Left hindlimb (tissue), 1 donor: Measurements from ENCODE around the gene GPR142.

ENCODE experiments used
- DNase-seq: peaks from one replicate; pipeline ENCODE4 v3.0.0-alpha.2; 2018

Gene GPR142, protein sequence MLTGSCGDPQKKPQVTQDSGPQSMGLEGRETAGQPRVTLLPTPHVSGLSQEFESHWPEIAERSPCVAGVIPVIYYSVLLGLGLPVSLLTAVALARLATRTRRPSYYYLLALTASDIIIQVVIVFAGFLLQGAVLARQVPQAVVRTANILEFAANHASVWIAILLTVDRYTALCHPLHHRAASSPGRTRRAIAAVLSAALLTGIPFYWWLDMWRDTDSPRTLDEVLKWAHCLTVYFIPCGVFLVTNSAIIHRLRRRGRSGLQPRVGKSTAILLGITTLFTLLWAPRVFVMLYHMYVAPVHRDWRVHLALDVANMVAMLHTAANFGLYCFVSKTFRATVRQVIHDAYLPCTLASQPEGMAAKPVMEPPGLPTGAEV

DNA sequence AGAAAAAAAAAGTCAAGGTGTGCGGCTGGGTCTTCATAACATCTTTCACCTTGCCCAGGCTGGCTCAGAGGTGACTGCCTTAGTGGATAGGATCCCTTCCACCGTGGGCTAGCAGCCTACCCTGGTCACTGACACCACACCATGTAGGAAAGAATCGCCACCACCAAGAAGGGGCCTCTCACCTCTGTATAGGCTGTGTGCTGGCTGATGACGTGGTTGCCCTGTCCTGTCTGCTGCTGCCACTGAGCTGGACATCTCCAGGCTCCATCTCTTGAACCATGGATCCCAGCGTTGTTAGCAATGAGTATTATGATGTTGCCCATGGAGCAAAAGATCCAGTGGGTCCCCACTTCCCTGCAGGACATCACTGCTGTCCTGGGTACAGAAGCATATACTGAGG lies at the start of gene GPR142:
Gene GPR142 (plus strand): TSS at position 301 of the 400 bp plus-strand sequence. CDS start 2,035 bp downstream, outside the sequence.
- DNase-seq: no peak

DNA sequence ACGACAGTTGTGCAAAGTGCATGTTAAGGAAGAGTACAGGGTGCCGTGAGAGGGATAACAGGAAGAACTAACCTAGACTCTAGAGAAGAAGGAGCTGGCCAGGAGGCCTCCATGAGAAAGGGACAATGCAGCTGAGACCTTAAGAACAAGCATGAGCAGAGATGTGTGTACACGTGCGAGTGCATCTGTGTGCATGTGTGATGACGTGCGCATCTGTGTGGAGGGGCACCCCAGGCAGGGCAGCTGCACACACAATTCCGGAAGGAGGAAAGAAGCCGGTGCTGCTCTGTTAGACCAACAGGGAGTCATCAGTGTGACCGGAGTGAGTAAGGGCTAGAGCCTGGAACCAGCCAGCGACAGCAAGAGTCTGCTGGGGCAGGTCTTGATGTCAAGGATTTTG lies 48.9 kb upstream of the GPR142 start:
- DNase-seq: no peak

DNA sequence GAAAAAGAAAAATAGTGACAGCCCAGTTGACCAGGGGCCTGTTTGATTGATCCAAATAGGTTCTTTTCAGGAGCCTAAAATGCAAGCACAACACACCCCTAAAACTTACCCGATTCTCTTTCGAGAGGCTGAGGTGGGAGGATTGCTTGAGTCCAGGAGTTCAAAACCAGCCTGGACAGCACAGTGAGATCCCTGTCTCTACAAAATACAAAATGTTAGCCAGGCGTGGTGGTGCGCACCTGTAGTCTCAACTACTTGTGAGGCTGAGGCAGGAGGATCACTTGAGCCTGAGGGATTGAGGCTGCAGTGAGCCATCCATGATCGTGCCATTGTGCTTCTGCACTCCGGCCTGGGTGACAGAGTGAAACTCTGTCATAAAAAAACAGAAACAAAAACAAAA lies 42.8 kb upstream of the GPR142 start:
- no peak for DNase-seq

DNA sequence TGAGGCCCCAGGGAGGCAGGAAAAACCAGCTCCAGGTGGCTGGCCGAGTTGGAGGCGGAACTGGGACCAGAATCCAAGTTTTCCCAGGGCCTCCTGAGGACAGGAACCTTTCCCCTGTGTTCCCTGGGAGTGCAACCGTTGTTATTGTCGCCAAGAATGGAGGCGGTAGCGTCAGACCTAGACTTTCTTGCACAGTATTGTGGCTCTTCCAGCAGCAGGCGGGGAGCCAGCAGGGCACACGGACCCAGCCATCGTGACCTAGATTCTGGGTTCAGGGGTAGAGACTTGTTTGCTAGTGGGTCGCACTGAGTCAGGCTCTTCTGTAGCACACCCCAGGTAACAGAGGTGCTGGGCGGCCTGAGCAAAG lies 41.9 kb upstream of the GPR142 start:
- no peak for DNase-seq

DNA sequence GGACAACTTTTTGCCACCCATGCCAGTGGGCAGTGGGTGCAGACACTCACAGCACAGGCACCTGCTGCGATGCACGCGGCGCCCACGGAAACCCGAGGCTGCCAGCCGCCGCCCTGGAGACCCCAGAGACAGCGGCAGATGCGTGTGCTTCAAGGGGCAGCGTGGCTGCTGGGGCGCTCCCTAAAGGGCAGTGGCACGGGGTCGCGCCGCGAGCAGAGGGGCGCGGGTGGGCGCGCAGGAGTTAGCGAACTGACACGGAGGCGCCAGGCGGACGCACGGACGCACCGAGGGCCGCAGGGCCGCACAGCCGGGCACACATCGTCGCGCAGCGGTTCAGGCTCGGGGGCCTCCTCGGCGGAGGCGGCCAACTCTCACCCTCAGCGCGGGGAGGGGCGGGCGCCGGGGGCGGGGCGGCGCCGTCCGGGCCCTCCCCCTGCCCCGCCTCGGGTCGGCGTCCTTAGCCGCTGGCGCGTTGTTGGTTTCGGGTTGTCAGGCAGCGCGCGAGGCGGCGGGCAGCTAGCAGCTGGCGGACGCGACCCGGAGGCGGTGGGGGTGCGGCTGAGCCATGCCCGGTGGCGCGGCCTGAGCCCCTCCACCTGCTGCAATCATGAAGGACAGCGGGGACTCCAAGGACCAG lies 41.4 kb upstream of the GPR142 start, which contains the start of gene KIF19:
Gene KIF19 (plus strand): TSS at position 484 of the 637 bp plus-strand sequence. CDS start 124 bp downstream, at position 608.
- no peak for DNase-seq

DNA sequence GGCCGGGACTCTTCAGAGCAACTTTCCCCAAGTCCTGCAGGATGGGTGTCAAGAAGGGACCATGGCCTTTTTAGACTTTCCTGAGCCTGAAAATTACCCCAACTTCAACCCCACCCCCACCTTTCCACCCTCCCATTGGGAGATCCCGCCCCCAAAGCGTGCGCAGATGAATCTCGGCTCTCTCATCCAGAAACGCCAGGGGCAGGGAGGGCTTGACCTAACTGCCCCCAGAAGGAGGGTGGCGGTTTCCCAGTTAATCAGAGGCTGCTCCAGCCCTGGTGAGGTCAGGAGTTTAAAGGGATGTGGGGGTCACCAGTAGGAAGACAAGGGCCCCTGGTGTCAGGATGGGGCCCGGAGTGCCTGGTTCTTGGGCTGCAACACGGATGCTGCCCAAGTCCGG lies 40.8 kb upstream of the GPR142 start:
- DNase-seq: no peak

DNA sequence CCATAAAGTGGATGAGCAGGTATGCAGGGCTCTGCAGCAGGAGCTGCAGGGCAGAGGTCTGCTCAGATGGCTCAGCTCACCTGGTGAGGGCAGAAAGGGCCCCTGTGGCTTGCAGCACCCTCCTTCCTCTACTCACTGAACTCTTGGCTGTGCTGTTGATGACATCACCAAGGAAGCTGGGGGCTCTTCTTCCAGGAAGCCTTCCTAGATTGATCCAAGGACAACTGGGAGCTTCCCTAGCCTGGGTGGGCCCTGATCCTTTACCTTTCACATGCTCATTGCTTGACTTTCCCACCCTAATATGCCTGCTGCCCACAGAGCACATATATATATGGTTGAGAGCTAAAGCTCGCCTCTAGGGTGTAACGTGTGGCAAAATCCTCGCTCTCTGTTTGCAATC lies 38.8 kb upstream of the GPR142 start:
- no peak for DNase-seq

DNA sequence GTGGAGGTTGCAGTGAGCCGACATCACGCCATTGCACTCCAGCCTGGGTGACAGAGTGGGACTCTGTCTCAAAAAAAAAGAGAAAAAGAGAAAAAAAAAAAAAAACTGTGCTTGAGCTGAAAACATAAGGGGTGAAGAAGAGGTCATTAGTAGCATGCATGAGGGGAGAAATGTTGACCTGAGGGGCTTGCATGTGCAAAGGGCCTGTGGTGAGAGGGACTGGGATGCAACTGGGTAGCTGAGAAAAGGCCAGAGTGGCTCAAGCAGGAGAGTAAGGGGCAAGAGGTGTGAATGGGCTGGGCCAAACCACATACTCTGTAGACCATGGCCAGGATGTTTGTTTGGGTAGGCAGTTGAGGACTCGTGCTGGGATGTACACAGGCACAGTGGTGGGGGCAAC lies 37.9 kb upstream of the GPR142 start:
- no peak for DNase-seq

DNA sequence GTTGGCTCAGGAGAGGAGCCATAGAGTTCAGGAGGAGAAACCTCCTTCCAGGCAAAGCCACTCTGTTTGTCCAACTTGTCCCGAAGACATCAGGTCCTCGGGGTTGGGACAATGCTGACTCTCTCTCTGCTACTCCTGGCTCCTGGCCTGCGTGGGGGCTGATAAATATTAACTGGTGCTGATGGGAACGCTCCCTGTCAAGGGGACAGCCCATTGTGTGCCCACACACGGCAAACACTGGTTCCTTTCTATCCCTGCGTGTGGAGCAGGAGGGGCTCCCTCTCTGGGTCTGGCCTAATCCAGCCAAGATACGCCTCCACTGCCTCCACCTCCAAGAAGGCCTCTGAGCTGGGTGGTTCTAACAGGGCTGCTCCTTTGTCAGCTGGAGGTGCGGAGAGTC lies 36.9 kb upstream of the GPR142 start:
- no peak for DNase-seq

DNA sequence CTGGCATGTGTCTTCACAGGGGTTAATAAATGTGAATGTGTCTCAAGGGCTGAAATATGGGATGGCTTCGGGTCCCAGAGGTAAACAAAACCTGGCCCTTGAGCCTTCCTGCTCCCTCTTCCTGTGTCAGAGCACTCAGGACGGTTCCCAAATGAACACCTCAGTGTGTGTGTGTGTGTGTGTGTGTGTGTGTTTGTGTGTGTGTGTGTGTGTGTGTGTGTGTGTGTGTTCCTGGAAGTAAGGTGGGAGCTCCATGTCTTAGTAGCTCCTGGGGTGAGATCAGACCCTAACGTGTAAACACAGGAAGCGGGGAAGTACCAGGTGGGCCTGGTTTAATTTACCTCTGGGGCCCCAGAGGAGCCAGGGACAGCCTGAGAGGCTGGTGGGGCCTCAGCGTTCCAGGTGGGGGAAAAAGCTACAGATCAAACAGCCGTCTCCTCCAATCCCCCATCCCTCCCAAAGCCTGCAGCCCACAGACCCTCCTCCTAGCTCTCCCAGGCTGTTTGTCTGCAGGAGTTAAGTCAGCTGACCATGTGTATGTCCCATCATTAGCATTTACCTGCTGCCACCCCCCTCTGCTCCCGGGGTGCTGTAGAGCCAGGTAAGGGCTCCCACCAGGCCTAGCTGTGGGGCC lies 35.2 kb upstream of the GPR142 start:
- DNase-seq: no peak

DNA sequence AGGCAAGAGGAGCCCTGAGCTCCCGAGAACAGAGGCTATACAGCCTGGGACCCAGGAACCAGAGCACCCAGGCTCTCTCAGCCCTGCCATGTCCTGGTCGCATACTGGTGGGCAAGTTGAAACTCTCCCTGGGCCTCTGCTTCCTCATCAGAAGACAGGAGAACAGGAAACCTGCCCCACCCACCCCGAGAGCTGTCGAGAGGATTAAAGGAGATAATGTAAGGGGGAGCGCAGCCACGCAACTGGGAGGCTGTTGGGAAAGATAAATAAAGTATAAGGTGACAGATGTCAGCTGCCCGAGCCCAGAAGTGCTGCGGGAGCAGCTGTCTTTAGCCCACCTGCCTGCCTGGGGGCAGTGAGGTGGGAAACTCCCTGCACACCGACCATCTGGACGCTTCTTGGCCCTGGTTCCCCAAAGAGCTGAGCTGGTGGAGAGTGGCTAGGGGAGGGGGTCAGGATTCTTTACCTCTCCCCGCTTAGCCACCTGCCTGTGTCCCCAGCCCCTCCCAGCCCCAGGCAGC lies 34.5 kb upstream of the GPR142 start:
- DNase-seq: no peak

DNA sequence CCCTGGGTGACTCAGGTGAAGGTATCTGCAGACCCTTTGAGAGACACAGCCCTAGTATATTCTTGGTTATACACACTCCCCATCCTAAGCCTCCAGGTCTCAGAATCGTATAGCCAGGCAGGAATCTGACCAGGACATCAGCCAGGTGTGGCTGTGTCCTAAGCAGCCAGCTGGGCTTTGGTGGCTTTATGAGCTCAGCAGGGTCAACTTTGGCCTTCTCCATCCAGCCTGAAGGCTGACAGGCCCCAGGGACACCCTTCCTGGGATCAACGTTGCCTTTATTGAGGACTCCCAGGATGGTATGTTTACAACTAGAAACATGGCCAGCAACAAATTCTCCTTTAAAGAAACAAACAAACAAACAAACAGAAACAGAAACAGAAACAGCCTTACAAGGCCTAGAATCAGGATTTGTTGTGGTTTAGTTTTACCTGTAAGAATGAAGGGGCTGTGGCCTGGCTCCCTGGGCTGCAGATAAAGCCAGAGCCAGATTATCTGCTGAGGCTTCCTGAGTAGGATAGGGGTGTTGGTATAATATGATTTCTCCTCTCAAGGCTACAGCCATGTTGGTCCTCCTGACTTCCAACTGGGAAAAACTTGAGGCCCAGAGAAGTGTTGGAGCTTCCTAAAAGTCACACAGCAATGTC lies 32.8 kb upstream of the GPR142 start:
- no peak for DNase-seq

DNA sequence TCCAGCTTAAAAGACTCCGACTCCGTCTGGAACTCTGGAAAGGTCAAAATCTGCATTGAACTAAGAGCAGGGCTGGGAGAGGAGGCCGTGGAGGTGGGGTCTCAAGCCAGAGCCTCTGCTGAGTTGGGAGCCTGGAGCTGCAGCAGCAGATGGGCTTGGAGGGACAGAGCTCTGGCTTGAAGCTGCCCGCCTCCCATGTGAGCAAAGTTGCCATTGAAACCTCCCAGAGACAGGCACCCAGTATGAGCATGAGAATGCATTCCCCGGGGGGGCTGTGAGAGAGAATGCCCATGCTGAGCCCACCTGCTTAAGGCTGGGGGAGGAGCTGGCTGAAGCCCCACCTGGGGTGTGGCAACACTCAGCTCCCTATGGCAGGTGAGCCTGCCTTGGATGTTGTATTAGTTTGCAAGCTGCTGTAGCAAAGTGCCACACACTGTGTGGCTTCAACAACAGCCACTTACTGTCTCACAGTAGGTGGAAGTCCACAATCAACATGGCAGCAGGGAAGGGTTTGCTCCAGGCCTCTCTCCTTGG lies 31.7 kb upstream of the GPR142 start:
- DNase-seq: no peak

DNA sequence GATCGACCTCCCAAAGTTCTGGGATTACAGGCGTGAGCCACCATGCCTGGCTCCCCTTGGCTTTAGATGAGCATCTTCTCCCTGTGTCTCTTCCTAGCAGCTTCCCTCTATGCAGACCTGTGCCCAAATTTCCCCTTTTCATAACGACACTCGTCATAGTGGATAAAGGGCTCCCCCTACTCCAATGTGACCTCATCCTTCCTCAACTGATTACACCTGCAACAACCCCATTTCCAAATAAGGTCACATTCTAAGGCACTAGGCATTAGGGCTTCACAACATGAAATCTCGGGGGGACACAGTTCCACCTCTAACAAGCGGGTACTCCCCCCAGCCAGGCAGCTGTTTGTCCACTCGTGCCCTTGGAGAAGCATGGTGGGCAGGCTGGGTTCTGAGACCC lies 31.0 kb upstream of the GPR142 start:
- DNase-seq: no peak

DNA sequence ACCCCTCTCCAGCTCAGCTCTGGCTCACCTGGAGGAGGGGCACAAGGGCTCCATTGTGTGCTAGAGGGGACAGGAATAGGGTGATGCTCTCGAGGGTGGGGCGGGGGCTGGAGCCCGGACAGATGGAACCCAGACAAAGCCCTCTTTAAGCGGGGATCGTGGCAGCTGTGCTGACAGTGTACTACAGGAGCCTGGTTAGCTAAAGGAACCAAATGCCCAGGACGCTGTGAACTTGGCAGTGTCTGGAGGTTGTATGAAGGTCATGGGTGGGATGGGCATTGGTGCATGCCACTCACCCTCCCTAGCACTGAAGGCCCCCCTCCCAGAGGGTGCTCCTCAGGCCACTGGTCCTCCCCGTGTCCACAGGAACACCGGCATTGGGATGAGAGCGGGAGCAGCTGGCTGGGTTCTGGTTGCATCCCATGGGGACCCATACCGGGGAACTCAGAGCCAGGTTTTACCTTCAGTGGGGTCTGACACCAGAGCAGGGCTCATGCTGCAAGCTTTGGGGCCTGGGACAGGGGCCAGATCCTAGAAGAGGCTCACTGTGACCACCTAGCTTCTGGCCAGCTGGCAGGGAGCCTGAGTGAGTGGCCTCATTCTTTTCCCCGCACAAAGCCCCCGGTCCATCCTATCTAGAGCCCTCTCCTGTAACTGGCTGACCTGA lies 29.3 kb upstream of the GPR142 start:
- no peak for DNase-seq

DNA sequence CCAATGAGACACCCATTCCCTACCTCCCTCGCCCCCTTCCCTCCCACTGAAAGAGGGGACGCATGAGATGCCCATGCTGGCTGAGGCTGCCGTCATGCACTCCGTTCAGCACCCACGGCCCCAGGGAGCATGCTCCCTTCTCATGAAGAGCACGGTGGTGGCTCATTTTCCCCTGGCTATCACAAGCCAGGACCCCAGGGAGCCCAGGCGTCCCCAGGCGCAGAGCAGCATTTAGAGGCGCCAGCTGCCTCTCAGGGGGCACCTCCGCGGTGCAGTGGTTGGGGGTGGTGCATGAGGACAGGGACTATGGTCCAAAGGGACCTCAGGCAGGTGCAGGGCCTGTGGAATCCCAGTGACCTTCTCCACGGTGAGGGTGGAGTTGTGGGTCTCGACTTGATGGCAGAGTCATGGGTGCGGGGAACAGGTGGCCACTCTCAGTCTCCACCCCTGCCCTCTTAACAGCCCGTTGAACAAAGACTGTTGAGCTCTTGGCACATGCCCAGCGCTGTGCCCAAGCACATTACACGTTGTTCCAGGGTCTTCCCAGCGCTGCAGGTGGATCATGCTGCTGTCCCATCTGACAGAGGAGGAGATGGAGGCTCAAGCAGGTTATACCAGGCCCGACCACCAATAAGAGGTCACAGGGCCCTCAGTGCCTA lies 27.6 kb upstream of the GPR142 start:
- no peak for DNase-seq

DNA sequence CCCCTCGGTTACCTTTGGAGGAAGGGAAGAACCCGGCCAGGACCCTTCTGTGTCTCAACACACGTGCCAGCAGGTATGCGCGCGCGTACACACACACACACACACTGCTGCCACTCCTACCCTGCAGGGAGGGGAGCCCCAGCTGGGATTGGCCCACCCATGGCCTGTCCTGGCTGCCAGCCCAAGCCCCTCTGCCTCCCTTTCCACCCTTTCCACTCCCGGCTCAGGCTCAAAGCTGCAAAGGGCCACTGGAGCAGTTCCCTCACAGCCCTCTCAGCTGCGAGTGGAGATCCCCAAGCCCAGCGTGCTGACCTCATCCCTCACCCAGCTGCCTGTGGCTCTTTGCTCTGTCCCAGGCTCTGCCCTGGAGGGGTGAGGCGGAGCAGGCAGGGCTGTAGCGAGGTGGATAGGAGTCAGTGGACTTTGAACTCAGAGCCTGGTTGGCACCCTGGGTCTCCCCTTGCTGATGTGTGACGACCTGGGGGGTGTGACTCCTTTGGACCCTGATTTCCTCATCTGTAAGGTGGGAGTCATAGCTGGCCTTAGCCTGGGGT lies 26.8 kb upstream of the GPR142 start:
- DNase-seq: no peak

DNA sequence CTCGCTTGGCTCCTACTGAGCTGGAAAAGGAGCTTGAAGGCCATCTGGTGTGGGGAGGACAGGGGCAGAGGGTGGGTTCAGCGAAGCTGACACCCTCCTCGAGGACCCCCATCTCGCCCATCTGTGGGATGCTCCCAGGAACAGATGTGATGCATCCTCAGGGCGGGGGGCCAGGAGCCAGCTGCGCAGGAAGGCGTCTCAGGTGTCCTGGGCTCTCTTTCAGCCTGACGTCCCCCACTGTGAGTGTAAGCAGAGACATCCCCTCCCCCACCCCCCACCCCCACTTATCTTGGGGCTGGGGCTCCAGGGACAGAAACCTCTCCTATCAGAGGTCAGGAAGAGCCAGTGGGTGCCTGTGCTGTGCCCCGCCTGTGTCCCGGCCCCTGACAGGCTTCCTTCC lies 25.1 kb upstream of the GPR142 start:
- DNase-seq: no peak

DNA sequence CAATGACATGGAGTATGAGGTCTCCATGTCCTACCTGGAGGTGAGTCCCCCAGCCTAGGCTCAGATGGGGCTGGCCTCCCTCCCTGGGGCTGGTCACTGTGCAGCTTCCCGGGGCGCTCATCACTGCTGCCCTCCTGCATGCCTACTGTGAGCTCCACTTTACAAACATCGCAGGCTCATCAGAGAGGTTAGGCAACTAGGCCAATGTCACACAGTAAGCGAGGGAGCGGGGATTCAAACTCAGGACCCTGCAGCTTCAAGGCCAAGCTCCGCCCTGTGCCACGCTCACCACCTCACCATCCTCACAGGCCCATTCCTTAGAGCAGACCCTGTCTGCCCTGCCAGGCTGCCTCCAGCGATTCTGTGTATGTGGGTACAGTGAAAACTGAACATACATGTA lies 24.2 kb upstream of the GPR142 start:
- DNase-seq: no peak

DNA sequence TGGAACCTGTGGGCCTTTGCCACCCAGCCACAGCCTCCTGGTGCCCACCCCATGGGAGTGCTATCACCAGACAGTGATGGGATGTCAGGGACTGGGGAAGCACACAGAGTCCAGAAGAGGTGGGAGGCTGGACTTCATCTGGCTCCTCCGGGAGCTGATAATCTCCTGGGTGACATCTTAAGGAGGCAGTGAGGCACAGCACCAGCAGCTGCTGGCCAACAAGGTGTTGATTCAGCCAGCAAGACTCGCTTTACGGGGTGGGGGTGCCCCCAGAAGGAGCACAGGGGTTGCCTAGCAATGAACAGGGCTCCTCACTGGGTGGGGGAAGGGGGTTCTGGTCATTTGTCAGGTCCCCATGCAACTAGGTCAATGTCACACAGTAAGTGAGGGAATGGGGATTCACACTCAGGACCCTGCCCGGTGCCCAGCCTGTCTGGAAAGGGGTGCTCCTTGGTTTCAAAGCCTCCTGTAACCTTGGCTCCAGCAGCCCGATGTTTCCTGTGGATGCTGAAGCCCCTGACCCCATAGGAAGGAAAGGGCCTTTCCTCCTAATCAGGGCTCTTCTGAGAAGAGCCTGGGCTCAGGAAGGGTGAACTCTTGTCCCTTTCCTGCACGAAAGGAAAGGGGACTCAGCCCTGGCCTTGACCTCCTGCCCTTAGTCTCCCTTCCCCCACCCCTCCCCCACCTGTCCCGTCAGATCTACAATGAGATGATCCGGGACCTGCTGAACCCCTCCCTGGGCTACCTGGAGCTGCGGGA lies 23.6 kb upstream of the GPR142 start:
- DNase-seq: no peak

DNA sequence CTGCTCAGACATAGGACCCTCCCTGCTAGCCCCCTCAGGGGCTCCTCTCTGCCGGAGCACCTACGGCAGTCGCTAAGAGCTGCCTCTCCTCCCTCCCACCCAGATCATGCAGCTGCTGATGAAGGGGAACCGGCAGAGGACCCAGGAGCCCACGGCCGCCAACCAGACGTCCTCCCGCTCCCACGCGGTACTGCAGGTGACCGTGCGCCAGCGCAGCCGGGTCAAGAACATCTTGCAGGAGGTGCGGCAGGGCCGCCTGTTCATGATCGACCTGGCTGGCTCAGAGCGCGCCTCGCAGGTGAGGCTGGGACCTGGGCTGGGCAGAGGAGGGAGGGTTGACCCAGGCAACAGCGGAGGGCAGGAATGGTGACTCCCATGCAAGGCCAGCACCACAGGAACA lies 22.6 kb upstream of the GPR142 start:
- DNase-seq: no peak
